ENCODE data around the gene XRRA1.

XRRA1 gene

DNA sequence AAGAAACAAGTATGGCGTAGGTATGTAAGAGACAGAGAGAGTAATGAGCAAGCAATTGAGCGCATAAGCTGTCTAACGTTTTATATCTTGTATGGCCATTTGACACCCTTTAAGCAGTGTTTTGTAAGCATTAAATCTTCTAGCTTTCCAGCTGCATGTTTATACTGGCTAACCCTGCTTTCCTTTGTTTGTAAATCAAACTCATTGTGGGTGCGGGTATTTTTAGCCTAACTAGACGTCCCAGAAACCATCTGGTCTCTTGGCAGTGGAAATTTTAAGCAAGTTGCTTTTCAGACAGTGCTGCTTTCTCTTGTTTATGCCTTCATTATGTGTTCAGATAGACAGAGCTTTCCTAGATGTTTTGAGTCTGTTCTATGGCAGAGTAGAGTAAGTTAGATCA lies 126.7 kb downstream of the XRRA1 start:
- DNase-seq = no peak

DNA sequence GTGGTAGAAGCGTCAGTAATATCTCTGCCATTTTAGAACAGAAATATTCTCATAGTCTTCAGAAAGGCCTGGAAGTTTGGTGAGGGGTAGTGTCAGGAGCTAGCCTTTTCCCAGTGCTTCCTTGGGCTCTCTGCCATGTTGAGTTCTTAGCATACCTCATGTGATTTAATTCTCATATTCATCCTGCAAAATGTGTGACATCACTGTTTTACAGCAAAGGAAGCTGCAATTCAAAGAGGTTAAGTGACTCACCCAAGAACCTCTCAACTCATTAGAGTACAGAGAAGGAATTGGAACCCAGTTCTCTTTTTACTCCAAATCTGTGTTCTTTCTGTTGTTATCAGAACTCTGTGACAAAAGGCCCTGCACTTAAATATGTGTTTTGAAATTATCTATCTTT lies 128.1 kb downstream of the XRRA1 start:
- DNase-seq = no peak

DNA sequence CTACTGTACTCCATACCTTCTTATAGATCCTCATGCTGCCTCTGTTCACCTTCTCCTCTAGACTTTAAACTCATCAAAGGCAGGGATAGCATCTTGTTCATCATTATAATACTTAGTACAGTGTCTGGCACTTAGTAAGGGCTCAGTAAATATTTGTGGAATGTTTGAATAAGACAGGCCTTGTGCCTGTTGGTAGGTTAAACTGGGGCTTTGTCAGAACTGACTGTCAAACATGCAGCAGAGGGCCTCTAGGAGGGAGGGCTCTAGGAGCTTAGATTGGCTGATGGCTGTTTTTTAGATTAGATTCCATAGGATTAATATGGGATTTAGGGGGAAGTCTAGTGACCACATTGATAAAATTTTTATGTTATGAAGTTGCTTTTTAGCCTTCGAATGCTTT lies 129.5 kb downstream of the XRRA1 start:
- DNase-seq = no peak

DNA sequence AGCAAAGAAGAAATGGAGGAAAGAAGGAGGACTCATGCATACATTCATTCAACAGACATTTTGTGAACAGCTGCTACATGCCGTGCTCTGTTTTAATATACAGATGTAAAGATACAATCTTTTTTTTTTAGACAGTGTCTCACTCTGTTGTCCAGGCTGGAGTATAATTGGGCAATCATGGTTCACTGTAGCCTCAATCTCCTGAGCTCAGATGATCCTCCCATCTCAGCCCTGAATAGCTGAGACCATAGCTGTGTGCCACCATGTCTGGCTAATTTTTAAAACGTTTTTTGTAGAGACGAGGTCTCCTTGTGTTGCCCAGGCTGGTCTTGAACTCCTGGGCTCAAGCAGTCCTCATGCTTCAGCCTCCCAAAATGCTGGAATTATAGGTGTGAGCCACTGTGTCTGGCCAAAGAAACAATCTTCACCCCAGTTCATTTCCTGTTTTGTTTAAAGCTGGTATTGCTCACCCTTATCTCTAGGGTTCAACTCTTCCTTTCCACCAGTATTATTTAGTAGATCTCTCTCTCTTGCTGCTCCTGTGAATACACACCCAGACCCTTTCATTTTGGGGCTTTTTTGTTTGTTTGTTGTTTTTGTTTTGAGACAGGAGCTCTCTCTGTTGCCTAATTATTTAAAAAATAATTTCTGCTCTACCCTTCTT lies 130.5 kb downstream of the XRRA1 start:
- no peak for DNase-seq

DNA sequence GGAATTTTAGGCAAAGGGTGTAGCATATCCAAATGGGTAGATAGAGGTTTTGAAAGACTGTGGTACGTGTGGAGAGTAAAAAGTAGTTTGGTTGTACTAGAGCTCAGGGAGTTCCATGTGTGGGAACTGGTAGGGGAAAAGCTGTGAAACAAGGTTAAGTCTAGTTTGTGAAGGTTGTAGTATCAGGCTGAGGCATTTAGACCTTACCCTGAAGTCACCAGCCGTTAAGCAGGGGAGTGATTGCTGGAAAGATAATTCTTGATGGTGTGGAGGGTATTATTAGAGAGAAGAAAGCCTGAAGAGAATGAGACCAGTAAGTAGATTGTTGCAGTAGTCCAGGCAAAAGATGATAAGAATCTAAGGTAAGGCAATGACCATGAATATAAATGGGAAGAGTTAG lies 132.2 kb downstream of the XRRA1 start:
- DNase-seq = no peak

DNA sequence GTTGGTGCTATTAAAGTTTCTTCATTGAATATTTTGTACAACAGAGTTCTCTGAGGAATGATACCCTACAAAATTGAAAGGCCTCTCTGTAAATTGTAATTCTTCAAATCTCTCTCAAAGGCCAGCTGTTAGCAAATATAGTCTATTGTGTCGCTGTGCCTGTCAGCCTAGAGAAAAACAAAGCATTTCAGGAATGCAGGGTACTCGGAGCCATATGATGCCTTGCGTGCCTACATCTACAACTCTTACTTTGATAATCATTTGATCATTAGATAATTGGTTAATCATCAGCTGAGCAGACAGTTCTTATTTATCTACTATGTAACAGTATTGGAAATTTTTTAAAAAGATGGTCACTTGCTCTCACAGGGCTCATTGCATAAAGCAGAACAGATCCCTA lies 132.9 kb downstream of the XRRA1 start:
- no peak for DNase-seq

DNA sequence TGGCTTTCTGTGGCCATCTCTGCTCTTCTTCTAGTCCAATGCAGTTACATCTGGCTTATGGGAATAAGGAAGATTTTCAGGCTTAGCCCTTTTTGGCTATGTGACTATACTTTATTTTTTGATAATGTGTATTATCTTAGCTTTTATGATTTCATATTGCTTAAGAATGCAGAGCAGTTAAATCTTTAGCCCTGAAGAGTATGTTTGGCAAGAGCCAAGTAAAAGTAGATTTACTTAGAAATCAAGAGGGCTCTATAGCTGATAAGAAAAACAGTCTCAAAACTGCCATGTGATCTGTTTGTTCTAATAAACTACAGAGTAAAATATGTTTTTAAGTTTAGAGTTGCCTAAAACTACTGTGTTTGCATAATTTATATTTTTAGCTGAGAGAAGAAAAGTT lies 139.1 kb downstream of the XRRA1 start:
- no peak for DNase-seq

DNA sequence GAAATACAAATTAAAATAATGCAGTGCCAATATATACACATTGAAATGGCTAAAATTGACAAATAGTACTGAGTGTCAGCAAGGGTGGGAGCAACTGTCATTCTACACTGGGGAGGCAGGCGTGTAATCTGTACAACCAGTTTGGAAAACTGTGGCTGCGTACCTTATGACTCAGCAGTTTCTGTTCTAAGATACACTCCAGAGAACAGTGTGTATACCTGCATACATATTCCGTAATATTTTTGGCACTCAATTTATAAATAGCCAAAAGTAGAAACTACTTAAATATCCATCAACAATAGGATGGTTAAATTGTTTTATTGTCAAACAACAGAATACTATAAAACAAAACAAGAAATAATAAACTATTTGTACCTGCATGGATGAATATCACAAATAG lies 142.6 kb downstream of the XRRA1 start:
- no peak for DNase-seq

DNA sequence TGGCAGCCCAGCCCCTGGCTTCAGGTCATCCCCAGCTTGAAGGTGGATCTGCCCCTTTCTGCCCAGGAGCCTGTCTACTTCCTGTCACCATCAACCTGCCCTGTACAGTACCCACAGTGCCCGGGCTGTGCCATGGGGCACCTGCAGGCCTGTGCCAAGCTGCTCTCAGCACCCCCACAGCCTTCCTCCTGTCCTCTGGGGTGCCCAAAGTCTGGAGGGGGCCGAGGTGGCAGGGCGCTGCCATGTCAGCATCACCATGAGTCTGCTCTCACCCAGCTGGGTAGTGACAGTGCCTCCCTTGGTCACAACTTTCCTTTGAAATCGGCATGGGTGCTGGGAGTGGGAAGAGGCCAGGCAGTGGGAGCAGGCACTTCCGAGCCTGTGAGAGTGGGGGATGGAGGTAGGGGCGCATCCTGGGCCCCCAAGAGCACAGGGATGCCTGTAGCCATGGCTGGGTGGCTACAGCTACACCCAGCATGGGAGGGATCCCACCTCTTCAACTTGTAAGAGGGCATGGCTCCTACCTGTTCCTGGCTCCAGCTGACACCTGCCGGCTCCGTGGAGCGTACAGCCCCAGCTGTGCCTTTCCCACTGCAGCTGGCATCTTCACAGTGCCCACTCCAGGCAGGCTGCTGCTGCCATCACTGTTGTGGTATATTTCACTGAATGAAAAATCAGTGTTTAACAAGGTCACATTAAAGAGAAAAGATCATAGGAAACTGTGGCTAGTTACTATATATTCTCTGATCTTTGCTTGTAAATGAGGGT lies 157.4 kb downstream of the XRRA1 start:
- no peak for DNase-seq
